DOHH2 (cell line): ENCODE results near the gene CFAP61.

Experiments
- H3F3A ChIP-seq: fragments of 200-600 bp; sonication (generic), shearing (Covaris generic); 2 replicates; pipeline ENCODE4 v1.6.0; 2016; ENCODE audit warnings: antibody characterized with exemption, mild to moderate bottlenecking; ENCODE audit not compliant: control insufficient read depth, insufficient read depth
- H3K27ac ChIP-seq: fragments of 200-600 bp; sonication (generic); 2 replicates; pipeline ENCODE4 v1.5.1; 2014; ENCODE audit warnings: low read depth, mild to moderate bottlenecking, low read length, moderate library complexity
- H3K27me3 ChIP-seq: fragments of 200-600 bp; sonication (generic); 2 replicates; pipeline ENCODE4 v1.6.1; 2014; ENCODE audit warnings: mild to moderate bottlenecking, low read length, mixed read lengths; ENCODE audit not compliant: control insufficient read depth
- H3K36me3 ChIP-seq: fragments of 200-600 bp; sonication (generic); 2 replicates; pipeline ENCODE4 v1.6.1; 2014; ENCODE audit warnings: mild to moderate bottlenecking, low read length, moderate library complexity, mixed read lengths; ENCODE audit not compliant: control insufficient read depth
- H3K4me1 ChIP-seq: fragments of 200-600 bp; sonication (generic); 2 replicates; pipeline ENCODE4 v1.6.1; 2014; ENCODE audit warnings: mild to moderate bottlenecking, low read length, mixed read lengths; ENCODE audit not compliant: control insufficient read depth
- H3K4me2 ChIP-seq: fragments of 200-600 bp; sonication (generic); 2 replicates; pipeline ENCODE4 v1.6.0; 2014; ENCODE audit warnings: mild to moderate bottlenecking, low read length, moderate library complexity
- H3K4me3 ChIP-seq: fragments of 200-600 bp; sonication (generic); 2 replicates; pipeline ENCODE4 v1.5.1; 2014; ENCODE audit warnings: mild to moderate bottlenecking, low read length, mixed read lengths
- H3K79me2 ChIP-seq: fragments of 200-600 bp; sonication (generic); 2 replicates; pipeline ENCODE4 v1.6.1; 2014; ENCODE audit warnings: mild to moderate bottlenecking, low read length, mixed read lengths; ENCODE audit not compliant: control insufficient read depth
- H3K9me2 ChIP-seq: fragments of 200-600 bp; sonication (generic); replicated peaks from 2 replicates; pipeline ENCODE4 v1.6.1; 2014; ENCODE audit warnings: mild to moderate bottlenecking, low read length, mixed read lengths; ENCODE audit not compliant: control insufficient read depth
- H3K9me3 ChIP-seq: fragments of 200-600 bp; sonication (generic); 2 replicates; pipeline ENCODE4 v1.6.1; 2014; ENCODE audit warnings: antibody characterized with exemption, low read length, mixed read lengths; ENCODE audit not compliant: control insufficient read depth, insufficient read depth
- H4K20me1 ChIP-seq: fragments of 200-600 bp; sonication (generic); 2 replicates; pipeline ENCODE4 v1.6.0; 2014; ENCODE audit warnings: low read depth, mild to moderate bottlenecking, antibody characterized with exemption, low read length, moderate library complexity; ENCODE audit not compliant: control insufficient read depth, insufficient read depth
- CTCF ChIP-seq: fragments of 200-600 bp; sonication (generic); IDR thresholded peaks from one replicate; pipeline ENCODE4 v1.5.1; 2014; ENCODE audit warnings: antibody characterized with exemption, mild to moderate bottlenecking, low read depth, low read length; ENCODE audit not compliant: poor library complexity, severe bottlenecking
- EZH2phosphoT487 ChIP-seq: fragments of 200-600 bp; sonication (generic); IDR thresholded peaks from 2 replicates; pipeline ENCODE4 v1.6.1; 2017; ENCODE audit warnings: borderline replicate concordance, mild to moderate bottlenecking, antibody characterized with exemption, low read length, moderate library complexity, mixed read lengths

Gene CFAP61

GRCh38 chr20:20267685-20268370, 215.5 kb downstream of the CFAP61 start:
- H3K4me3 ChIP-seq: no peak overlapping the region
- H3K9me2 ChIP-seq: no peaks in the 10 kb centered on the region

GRCh38 chr20:20271271-20271670, 218.9 kb downstream of the CFAP61 start:
- TF ChIP-seq CTCF (no peak), EZH2phosphoT487 (no peak)
- no peak overlapping the region for H3K27ac ChIP-seq
- H3K4me3 ChIP-seq: no peak overlapping the region
- no peaks in the 10 kb centered on the region for H3K79me2 ChIP-seq
- no peaks in the 10 kb centered on the region for H3K4me1 ChIP-seq
- no peaks in the 10 kb centered on the region for H3K36me3 ChIP-seq
- no peaks in the 10 kb centered on the region for H4K20me1 ChIP-seq
- no peaks in the 10 kb centered on the region for H3K27me3 ChIP-seq
- no peaks in the 10 kb centered on the region for H3K9me3 ChIP-seq
- H3K4me2 ChIP-seq: no peak overlapping the region
- H3F3A ChIP-seq: no peaks in the 10 kb centered on the region
- no peaks in the 10 kb centered on the region for H3K9me2 ChIP-seq

More at GRCh38 chr20:20267685-20268370, 215.5 kb downstream of the CFAP61 start:
- Histone ChIP-seq H3K4me2 (no peak overlapping the region), H3K79me2 (no peaks in the 10 kb centered on the region), H3K27me3 (no peaks in the 10 kb centered on the region), H3K4me1 (no peaks in the 10 kb centered on the region), H4K20me1 (no peaks in the 10 kb centered on the region), H3K27ac (no peak overlapping the region), H3K36me3 (no peaks in the 10 kb centered on the region), H3F3A (no peaks in the 10 kb centered on the region), H3K9me3 (no peaks in the 10 kb centered on the region)
- no peak for TF ChIP-seq CTCF
- no peak for TF ChIP-seq EZH2phosphoT487

GRCh38 chr20:20272686-20273085, 220.4 kb downstream of the CFAP61 start:
- TF ChIP-seq EZH2phosphoT487 (no peak), CTCF (no peak)
- H3K9me3 ChIP-seq: no peaks in the 10 kb centered on the region
- H3K4me3 ChIP-seq: no peak overlapping the region
- no peaks in the 10 kb centered on the region for H3F3A ChIP-seq
- no peaks in the 10 kb centered on the region for H3K9me2 ChIP-seq
- no peaks in the 10 kb centered on the region for H3K4me1 ChIP-seq
- H3K27me3 ChIP-seq: no peaks in the 10 kb centered on the region
- H3K36me3 ChIP-seq: no peaks in the 10 kb centered on the region
- no peaks in the 10 kb centered on the region for H3K79me2 ChIP-seq
- no peak overlapping the region for H3K4me2 ChIP-seq
- no peak overlapping the region for H3K27ac ChIP-seq
- no peaks in the 10 kb centered on the region for H4K20me1 ChIP-seq
